K562 (cell line): ENCODE data around the gene LEO1. TPM values are rescaled to one million over a fixed set of nuclear protein-coding genes. Genes with fewer than 3 reads are reported as not detected.

Experiments
- ETV6 ChIP-seq, 3 experiments: fragments of 150-350 bp in 1 of 3; sonication (generic) in 1 of 3; formaldehyde crosslinking in 1 of 3; IDR thresholded peaks; 2 replicates each; pipeline versions ENCODE4 v1.6.1 to v1.8.0; 2014 to 2022; ENCODE audit warnings: borderline replicate concordance in 2 of 3, low read depth in 2 of 3, antibody characterized with exemption in 1 of 3, low read length in 1 of 3, mild to moderate bottlenecking in 1 of 3, missing genetic modification reagents in 1 of 3
- HNRNPL ChIP-seq: fragments of 200-400 bp; formaldehyde crosslinking; IDR thresholded peaks from 2 replicates; pipeline ENCODE4 v1.6.1; 2017; ENCODE audit warnings: low read depth, mild to moderate bottlenecking, low read length
- HNRNPUL1 ChIP-seq: fragments of 200-400 bp; formaldehyde crosslinking; IDR thresholded peaks from 2 replicates; pipeline ENCODE4 v1.6.1; 2017; ENCODE audit warnings: low read length
- MCM7 ChIP-seq, 2 experiments: fragments of 450-650 bp; IDR thresholded peaks; 2 replicates each; pipeline ENCODE4 v1.6.1; 2016 to 2018
- NR2C2 ChIP-seq, 2 experiments: fragments of 200-800 bp in 1 of 2; sonication (Bioruptor generic) in 1 of 2; sonication (generic) in 1 of 2; formaldehyde crosslinking in 1 of 2; IDR thresholded peaks; 2 replicates each; pipeline versions ENCODE4 v1.6.1 to v1.8.0; 2016 to 2022; ENCODE audit warnings: mild to moderate bottlenecking in 1 of 2, missing compliant biosample characterization in 1 of 2, missing genetic modification characterization in 1 of 2, missing genetic modification reagents in 1 of 2
- RBM15 ChIP-seq: fragments of 200-400 bp; formaldehyde crosslinking; IDR thresholded peaks from 2 replicates; pipeline ENCODE4 v1.6.1; 2018; ENCODE audit warnings: mild to moderate bottlenecking, low read length, moderate library complexity; ENCODE audit not compliant: insufficient read depth
- XRCC4 ChIP-seq: IDR thresholded peaks from one replicate; pipeline ENCODE4 v1.6.1; 2011; ENCODE audit not compliant: insufficient read depth, insufficient read length; ENCODE audit errors: extremely low read depth
- ZNF778 ChIP-seq: fragments of 450-650 bp; formaldehyde crosslinking; IDR thresholded peaks from 2 replicates; pipeline ENCODE4 v1.4.0; 2020; ENCODE audit warnings: mild to moderate bottlenecking, moderate library complexity
- ZNF780A ChIP-seq: fragments of 250-450 bp; sonication (Bioruptor Pico); IDR thresholded peaks from 2 replicates; pipeline ENCODE4 v1.5.0; 2021; ENCODE audit warnings: mild to moderate bottlenecking
- polyA plus RNA-seq, 8 experiments: library from polyadenylated mRNA; depleted of rRNA in 4 of 8; stranded (reverse) in 5 of 8; unstranded in 3 of 8; fragments of >200 nt; fragmentation: Nextera tagmentation in 2 of 8; fragmentation: Illumina TruSeq in 1 of 8; extraction: Ambion mirVana in 2 of 8; extraction: Trizol in 1 of 8; gene quantifications; 2 replicates each; pipeline versions ENCODE4 v1.2.1 to v1.2.3, GENCODE V29; 2011 to 2014; ENCODE audit warnings: inconsistent platforms in 1 of 8, missing spikeins in 1 of 8
- total RNA-seq, 7 experiments: library from RNA; depleted of rRNA in 6 of 7; stranded (reverse); fragments of >200 nt in 6 of 7; fragmentation: Illumina TruSeq in 2 of 7; extraction: Trizol in 2 of 7; gene quantifications; 2 replicates each; pipeline versions ENCODE4 v1.2.1 to v1.2.3, GENCODE V29; 2011 to 2021; ENCODE audit warnings: low replicate concordance in 1 of 7
- TF ChIP-seq, protein P1 (sequence below): fragments of 250-450 bp; sonication (Bioruptor Pico); IDR thresholded peaks from 2 replicates; pipeline ENCODE4 v1.4.0; 2020; ENCODE audit warnings: mild to moderate bottlenecking, moderate library complexity
- TF ChIP-seq, protein P2 (sequence below): fragments of 450-650 bp; conservative IDR thresholded peaks from 2 replicates; pipeline ENCODE4 v1.6.1; 2016; ENCODE audit warnings: missing genetic modification characterization, low read depth, mild to moderate bottlenecking, control low read depth, missing compliant biosample characterization
- TF ChIP-seq, protein P3 (sequence below): fragments of 250-450 bp; sonication (Bioruptor Pico); IDR thresholded peaks from 2 replicates; pipeline ENCODE4 v1.4.0; 2020
- TF ChIP-seq, protein P4 (sequence below): fragments of 250-450 bp; sonication (Bioruptor Pico); IDR thresholded peaks from 2 replicates; pipeline ENCODE4 v1.8.0; 2022; ENCODE audit warnings: moderate library complexity, mild to moderate bottlenecking, inconsistent platforms

The LEO1 gene
- total and polyA plus RNA-seq, 9 of the 15 experiments (the other 6 are each of a cell fraction or from before 2014, with no cell fraction given): 8.4 to 48.3 (median 37.9) TPM

DNA sequence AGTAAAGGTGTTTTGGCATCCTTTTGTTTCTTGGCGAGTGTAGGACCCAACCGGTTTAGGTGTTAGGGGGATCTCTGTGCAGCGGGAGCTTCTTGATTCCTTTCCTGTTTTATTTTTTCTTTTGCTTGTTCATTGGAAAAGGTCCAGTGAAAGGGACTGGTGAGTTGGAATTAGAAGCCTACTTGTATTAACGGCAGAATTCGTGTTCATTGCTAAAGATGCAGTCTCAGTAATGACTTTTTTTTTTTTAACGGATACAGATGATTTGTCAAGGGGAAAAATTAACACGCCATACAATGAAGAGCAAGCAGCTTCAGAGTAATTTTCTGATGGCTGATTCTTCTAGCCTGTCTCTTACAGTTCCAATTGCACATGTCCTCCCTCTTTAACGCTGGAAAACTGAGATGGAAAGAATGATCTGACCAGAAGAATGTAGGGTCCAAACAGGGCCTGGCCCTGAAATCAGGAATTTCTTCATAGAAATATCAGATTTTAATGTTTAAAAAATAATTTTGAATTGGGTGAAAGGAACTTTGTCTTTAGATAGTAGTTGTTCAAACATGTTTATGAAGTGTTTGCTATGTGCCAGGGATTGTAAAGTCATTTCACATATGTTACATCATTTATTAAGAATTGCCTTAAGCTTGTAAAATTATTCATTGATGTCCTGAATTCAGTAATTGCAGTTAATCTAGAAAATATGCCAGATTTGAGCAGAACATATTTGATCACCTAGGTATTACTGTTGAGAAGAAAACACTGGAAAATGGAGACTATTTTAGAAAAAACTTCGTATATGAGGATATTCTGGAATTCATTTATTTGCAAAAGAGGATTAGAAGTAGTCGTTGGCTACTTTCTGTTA, 48.9 kb upstream of the LEO1 start (continued):
- TF ChIP-seq, protein P1, sequence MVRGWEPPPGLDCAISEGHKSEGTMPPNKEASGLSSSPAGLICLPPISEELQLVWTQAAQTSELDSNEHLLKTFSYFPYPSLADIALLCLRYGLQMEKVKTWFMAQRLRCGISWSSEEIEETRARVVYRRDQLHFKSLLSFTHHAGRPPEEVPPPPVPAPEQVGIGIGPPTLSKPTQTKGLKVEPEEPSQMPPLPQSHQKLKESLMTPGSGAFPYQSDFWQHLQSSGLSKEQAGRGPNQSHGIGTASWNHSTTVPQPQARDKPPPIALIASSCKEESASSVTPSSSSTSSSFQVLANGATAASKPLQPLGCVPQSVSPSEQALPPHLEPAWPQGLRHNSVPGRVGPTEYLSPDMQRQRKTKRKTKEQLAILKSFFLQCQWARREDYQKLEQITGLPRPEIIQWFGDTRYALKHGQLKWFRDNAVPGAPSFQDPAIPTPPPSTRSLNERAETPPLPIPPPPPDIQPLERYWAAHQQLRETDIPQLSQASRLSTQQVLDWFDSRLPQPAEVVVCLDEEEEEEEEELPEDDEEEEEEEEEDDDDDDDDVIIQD: no peak
- TF ChIP-seq ZNF778 (CRISPR knock-in tag): no peak
- TF ChIP-seq RBM15: no peak
- no peak for TF ChIP-seq XRCC4
- TF ChIP-seq, protein P2, sequence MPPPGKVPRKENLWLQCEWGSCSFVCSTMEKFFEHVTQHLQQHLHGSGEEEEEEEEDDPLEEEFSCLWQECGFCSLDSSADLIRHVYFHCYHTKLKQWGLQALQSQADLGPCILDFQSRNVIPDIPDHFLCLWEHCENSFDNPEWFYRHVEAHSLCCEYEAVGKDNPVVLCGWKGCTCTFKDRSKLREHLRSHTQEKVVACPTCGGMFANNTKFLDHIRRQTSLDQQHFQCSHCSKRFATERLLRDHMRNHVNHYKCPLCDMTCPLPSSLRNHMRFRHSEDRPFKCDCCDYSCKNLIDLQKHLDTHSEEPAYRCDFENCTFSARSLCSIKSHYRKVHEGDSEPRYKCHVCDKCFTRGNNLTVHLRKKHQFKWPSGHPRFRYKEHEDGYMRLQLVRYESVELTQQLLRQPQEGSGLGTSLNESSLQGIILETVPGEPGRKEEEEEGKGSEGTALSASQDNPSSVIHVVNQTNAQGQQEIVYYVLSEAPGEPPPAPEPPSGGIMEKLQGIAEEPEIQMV (tag): 0 out of 2 replicates have a peak, but pooled peaks have one; percentile 24
- no peak for TF ChIP-seq ETV6 (IDR thresholded peaks at IDR 0.05; ENCODE audit: borderline replicate concordance in 1 of 2, low read depth in 2 of 2, low read length in 1 of 2)
- no peak for TF ChIP-seq ETV6 (CRISPR knock-in tag; IDR thresholded peaks at IDR 0.05; ENCODE audit: borderline replicate concordance)
- TF ChIP-seq, protein P3, sequence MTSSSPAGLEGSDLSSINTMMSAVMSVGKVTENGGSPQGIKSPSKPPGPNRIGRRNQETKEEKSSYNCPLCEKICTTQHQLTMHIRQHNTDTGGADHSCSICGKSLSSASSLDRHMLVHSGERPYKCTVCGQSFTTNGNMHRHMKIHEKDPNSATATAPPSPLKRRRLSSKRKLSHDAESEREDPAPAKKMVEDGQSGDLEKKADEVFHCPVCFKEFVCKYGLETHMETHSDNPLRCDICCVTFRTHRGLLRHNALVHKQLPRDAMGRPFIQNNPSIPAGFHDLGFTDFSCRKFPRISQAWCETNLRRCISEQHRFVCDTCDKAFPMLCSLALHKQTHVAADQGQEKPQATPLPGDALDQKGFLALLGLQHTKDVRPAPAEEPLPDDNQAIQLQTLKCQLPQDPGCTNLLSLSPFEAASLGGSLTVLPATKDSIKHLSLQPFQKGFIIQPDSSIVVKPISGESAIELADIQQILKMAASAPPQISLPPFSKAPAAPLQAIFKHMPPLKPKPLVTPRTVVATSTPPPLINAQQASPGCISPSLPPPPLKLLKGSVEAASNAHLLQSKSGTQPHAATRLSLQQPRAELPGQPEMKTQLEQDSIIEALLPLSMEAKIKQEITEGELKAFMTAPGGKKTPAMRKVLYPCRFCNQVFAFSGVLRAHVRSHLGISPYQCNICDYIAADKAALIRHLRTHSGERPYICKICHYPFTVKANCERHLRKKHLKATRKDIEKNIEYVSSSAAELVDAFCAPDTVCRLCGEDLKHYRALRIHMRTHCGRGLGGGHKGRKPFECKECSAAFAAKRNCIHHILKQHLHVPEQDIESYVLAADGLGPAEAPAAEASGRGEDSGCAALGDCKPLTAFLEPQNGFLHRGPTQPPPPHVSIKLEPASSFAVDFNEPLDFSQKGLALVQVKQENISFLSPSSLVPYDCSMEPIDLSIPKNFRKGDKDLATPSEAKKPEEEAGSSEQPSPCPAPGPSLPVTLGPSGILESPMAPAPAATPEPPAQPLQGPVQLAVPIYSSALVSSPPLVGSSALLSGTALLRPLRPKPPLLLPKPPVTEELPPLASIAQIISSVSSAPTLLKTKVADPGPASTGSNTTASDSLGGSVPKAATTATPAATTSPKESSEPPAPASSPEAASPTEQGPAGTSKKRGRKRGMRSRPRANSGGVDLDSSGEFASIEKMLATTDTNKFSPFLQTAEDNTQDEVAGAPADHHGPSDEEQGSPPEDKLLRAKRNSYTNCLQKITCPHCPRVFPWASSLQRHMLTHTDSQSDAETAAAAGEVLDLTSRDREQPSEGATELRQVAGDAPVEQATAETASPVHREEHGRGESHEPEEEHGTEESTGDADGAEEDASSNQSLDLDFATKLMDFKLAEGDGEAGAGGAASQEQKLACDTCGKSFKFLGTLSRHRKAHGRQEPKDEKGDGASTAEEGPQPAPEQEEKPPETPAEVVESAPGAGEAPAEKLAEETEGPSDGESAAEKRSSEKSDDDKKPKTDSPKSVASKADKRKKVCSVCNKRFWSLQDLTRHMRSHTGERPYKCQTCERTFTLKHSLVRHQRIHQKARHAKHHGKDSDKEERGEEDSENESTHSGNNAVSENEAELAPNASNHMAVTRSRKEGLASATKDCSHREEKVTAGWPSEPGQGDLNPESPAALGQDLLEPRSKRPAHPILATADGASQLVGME (CRISPR knock-in tag): no peak
- TF ChIP-seq, protein P4, sequence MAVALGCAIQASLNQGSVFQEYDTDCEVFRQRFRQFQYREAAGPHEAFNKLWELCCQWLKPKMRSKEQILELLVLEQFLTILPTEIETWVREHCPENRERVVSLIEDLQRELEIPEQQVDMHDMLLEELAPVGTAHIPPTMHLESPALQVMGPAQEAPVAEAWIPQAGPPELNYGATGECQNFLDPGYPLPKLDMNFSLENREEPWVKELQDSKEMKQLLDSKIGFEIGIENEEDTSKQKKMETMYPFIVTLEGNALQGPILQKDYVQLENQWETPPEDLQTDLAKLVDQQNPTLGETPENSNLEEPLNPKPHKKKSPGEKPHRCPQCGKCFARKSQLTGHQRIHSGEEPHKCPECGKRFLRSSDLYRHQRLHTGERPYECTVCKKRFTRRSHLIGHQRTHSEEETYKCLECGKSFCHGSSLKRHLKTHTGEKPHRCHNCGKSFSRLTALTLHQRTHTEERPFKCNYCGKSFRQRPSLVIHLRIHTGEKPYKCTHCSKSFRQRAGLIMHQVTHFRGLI (CRISPR knock-in tag): no peak
- TF ChIP-seq NR2C2 (CRISPR knock-in tag; IDR thresholded peaks at IDR 0.05): no peak
- 0 out of 2 replicates have a peak, but pooled peaks have one; percentile 6 for TF ChIP-seq NR2C2 (tag; IDR thresholded peaks at IDR 0.05)
- no peak for TF ChIP-seq HNRNPUL1
- no peak for TF ChIP-seq HNRNPL
- no peak for TF ChIP-seq MCM7 (IDR thresholded peaks at IDR 0.05)
- TF ChIP-seq ZNF780A (CRISPR knock-in tag): no peak
